Tibial artery (tissue), 4 donors: ENCODE measurements around the gene KCNF1.
A peak's percentile ranks its signal among the peaks of the same experiment; 100 is the strongest.

ENCODE experiments used
- DNase-seq, 2 donors: peaks; one replicate each; pipeline ENCODE4 v3.0.0-alpha.2; 2019
- H3K27ac ChIP-seq, 2 donors: fragments of 200-600 bp; sonication (generic) in 1 of 2; 1 replicate in 1 of 2; 2 replicates in 1 of 2; pipeline ENCODE4 v1.5.1; 2018 to 2019; ENCODE audit warnings: mild to moderate bottlenecking in 1 of 2
- H3K27me3 ChIP-seq, 2 donors: fragments of 200-600 bp; sonication (generic) in 1 of 2; one replicate each; pipeline versions ENCODE4 v1.5.1 to v1.6.0; 2016 to 2019
- H3K36me3 ChIP-seq, 3 donors: fragments of 200-600 bp; sonication (generic) in 2 of 3; one replicate each; pipeline ENCODE4 v1.5.1; 2016 to 2019; ENCODE audit warnings: mild to moderate bottlenecking in 2 of 3
- H3K4me1 ChIP-seq, 4 donors: fragments of 200-600 bp; sonication (generic) in 2 of 4; 1 replicate in 3 of 4; 2 replicates in 1 of 4; pipeline ENCODE4 v1.5.1; 2016 to 2019
- H3K4me3 ChIP-seq, 2 donors: fragments of 200-600 bp; sonication (generic) in 1 of 2; 1 replicate in 1 of 2; 2 replicates in 1 of 2; pipeline ENCODE4 v1.5.1; 2018 to 2019; ENCODE audit warnings: mild to moderate bottlenecking in 2 of 2
- H3K9me3 ChIP-seq, 3 donors: fragments of 200-600 bp; sonication (generic) in 1 of 3; one replicate each; pipeline ENCODE4 v1.5.1; 2016 to 2019
- intact Hi-C: fragments of 100-400 bp; cut with DNase I; formaldehyde crosslinking; loops from one replicate; pipeline ENCODE4 v1.15.0; 2023; ENCODE audit warnings: low total_unique reads
- TF ChIP-seq, protein P1 (sequence below), 2 experiments: fragments of 200-600 bp in 1 of 2; fragments of 450-650 bp in 1 of 2; IDR thresholded peaks; one replicate each; pipeline ENCODE4 v1.5.1; 2017 to 2019; ENCODE audit warnings: antibody characterized with exemption in 2 of 2, mild to moderate bottlenecking in 1 of 2, moderate library complexity in 1 of 2

Gene KCNF1

DNA sequence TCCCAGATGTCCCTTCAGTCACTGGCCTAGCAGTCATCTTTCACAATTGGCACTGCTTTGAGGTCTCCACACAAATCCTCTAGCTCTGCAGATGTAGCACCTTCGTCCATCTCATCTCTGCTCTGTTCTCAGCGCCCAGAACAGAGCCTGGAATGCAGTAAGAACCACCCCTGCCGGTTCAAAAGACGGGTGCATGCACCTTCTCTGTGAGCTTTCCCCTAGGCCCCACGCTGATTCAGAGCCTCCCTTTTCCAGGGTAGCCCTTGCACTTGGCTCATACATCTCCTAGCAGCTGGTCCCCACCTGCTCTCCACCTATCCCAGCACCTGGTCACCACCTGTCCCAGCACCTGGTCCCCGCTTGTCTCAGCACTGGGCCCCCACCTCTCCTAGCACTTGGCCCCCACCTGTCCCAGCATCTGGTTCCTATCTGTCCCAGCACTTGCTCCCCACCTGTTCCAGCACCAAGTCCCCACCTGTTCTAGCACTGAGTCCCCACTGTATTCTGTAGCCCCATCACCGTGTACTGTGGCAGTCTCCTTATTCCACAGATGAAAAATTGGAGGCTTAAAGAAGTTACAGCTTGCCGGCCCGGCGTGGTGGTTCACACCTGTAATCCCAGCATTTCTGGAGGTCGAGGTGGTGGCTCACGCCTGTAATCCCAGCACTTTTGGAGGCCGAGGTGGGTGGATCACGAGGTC is 4.7 kb upstream of the KCNF1 start:
- no peak overlapping the region for H3K27ac ChIP-seq
- intact Hi-C loops, result no loop called here
- peaks cover 0 to 7% (median 3%) of the 10 kb centered on the region in 4 donors for H3K4me1 ChIP-seq
- peaks cover 0 to 22% of the 10 kb centered on the region in 2 donors for H3K27me3 ChIP-seq
- H3K9me3 ChIP-seq, result peaks cover 0 to 3% (median 0%) of the 10 kb centered on the region in 3 donors
- no peak overlapping the region for H3K4me3 ChIP-seq
- TF ChIP-seq, protein P1, sequence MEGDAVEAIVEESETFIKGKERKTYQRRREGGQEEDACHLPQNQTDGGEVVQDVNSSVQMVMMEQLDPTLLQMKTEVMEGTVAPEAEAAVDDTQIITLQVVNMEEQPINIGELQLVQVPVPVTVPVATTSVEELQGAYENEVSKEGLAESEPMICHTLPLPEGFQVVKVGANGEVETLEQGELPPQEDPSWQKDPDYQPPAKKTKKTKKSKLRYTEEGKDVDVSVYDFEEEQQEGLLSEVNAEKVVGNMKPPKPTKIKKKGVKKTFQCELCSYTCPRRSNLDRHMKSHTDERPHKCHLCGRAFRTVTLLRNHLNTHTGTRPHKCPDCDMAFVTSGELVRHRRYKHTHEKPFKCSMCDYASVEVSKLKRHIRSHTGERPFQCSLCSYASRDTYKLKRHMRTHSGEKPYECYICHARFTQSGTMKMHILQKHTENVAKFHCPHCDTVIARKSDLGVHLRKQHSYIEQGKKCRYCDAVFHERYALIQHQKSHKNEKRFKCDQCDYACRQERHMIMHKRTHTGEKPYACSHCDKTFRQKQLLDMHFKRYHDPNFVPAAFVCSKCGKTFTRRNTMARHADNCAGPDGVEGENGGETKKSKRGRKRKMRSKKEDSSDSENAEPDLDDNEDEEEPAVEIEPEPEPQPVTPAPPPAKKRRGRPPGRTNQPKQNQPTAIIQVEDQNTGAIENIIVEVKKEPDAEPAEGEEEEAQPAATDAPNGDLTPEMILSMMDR (IDR thresholded peaks at IDR 0.05), result no peak
- DNase-seq, result no peak
- no peaks in the 10 kb centered on the region for H3K36me3 ChIP-seq

DNA sequence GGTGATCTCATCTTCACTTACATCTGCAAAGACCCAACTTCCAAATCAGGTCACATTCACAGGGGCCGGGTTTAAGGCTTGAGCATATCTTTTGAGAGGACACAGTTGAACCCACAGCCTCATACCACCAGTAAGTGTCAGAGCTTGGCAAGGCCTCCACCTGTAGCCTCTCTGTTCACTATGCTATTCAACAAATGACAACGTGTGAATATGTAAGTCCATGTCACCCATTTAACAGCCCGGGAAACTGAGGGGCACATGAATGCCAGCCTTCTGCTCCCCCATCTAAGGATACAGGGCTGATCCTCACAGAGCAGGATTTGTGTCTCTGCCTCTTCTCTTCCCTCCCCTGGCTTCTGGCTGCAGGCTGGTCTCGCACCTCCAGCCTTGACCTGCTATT is 3.5 kb upstream of the KCNF1 start:
- peaks cover 0 to 10% (median 3%) of the 10 kb centered on the region in 4 donors for H3K4me1 ChIP-seq
- DNase-seq, result peak in 1 of 2 donors; percentile 39
- TF ChIP-seq, protein P1 (IDR thresholded peaks at IDR 0.05), result no peak
- intact Hi-C loops, result no loop called here
- no peak overlapping the region for H3K4me3 ChIP-seq
- no peak overlapping the region for H3K27ac ChIP-seq
- peaks cover 0 to 33% of the 10 kb centered on the region in 2 donors for H3K27me3 ChIP-seq
- H3K9me3 ChIP-seq, result peaks cover 0 to 3% (median 0%) of the 10 kb centered on the region in 3 donors
- H3K36me3 ChIP-seq, result no peaks in the 10 kb centered on the region

DNA sequence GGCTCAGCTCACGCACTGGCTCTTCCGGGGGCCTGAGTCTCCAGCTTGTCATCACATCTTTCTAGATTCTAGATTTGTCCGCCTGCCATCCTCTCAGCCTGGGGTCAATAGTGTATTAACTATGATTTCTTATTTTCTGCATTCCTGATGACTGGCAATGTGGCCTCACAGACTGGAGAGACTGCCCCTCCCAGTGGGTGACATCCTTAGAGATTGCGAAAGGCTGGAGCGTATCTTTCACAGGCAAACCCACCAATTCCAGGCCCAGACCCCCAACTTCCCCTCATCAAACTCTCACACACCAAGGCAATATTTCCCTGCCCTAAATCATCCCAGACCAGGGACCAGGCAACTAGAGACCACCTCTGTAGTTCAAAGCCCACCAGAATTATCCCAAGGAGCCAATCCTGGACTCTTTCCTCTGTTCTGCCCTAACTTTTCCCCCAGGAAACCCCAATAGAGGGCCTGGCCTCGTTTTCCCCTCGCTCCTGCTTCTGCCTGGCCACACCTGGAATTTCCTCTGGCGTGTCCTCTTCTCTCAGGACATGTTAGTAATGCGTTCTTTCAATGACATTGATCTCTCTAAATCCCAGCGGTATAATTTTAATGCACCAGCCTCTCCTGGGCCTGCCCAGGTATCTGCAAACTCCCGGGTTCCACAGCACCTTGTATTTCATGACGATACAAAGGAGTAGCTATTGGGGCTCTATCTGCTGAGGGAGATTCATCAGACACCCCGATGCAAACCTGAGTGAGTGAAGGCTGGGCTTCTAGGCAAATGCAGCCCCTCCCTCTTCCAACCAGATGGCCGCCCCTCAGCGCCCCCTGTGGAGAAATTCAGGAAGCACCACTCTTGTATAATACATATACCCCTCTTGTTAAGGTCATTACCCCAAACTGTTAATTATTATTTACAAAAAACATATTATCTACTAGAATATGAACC is 2.4 kb upstream of the KCNF1 start:
- Histone ChIP-seq H3K9me3 (peaks cover 0 to 3% (median 0%) of the 10 kb centered on the region in 3 donors), H3K36me3 (no peaks in the 10 kb centered on the region), H3K27me3 (peaks cover 0 to 44% of the 10 kb centered on the region in 2 donors), H3K4me1 (peaks cover 0 to 10% (median 3%) of the 10 kb centered on the region in 4 donors), H3K27ac (no peak overlapping the region), H3K4me3 (no peak overlapping the region)
- intact Hi-C loops, result no loop called here
- peak in 1 of 2 donors; percentile 41 for DNase-seq
- TF ChIP-seq, protein P1 (IDR thresholded peaks at IDR 0.05), result no peak

DNA sequence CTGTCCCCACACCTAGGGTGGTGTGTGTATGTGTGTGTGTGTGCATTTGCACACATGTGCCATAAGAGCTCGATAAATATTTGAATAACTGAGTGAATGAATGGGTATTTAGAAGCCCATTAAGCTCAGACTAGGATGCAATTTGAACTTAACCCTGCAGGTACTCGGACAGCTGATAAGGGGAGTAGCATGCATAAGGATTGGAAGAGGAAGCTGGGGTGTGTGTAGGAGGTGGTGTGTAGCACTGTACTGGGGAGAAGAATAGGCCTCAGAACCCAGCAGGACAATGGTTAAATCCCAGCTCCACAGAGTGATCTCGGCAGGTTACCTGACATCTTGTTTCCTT is 1.8 kb upstream of the KCNF1 start:
- no peak overlapping the region for H3K27ac ChIP-seq
- H3K4me3 ChIP-seq, result no peak overlapping the region
- H3K9me3 ChIP-seq, result no peaks in the 10 kb centered on the region
- intact Hi-C loops, result no loop called here
- H3K36me3 ChIP-seq, result no peaks in the 10 kb centered on the region
- peaks cover 0 to 10% (median 3%) of the 10 kb centered on the region in 4 donors for H3K4me1 ChIP-seq
- TF ChIP-seq, protein P1 (IDR thresholded peaks at IDR 0.05), result no peak
- H3K27me3 ChIP-seq, result peaks cover 0 to 50% of the 10 kb centered on the region in 2 donors
- DNase-seq, result no peak

DNA sequence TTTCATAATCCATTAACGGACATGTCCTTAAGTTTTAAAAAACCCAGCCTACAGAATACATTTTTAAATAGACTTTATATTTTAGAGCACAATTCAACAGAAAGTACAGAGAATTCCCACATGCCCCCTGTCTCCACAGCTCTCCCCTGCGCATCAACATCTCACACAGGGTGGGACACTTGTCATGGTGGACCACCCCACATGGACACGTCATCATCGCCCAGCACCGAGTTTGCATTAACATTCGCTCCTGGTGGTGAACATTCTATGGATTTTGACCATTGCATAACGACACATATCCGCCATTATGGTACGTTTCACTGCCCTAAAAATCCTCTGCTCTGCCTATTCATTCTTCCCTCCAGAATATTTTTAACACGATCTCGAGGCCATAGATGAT is 1.1 kb upstream of the KCNF1 start:
- DNase-seq, result no peak
- H3K9me3 ChIP-seq, result no peaks in the 10 kb centered on the region
- no peak overlapping the region for H3K27ac ChIP-seq
- intact Hi-C loops, result no loop called here
- no peaks in the 10 kb centered on the region for H3K36me3 ChIP-seq
- TF ChIP-seq, protein P1 (IDR thresholded peaks at IDR 0.05), result no peak
- H3K4me3 ChIP-seq, result no peak overlapping the region
- H3K27me3 ChIP-seq, result peaks cover 0 to 55% of the 10 kb centered on the region in 2 donors
- peaks cover 0 to 10% (median 3%) of the 10 kb centered on the region in 4 donors for H3K4me1 ChIP-seq
